Right ventricle myocardium superior (tissue), 1 donor: Measurements from ENCODE around the gene HDHD2. TPM values are rescaled to one million over a fixed set of nuclear protein-coding genes. Genes with fewer than 3 reads are reported as not detected.
"Not testable (repeated sequence)": the region's sequence is repeated elsewhere in the genome, so short reads cannot be mapped to it uniquely, and the experiment has no call there.

Source experiments
- ATAC-seq: fragments of 200-7000 bp; cut with Tn5 transposase; one replicate; pipeline ENCODE4 v1.9.1; 2020; ENCODE audit warnings: mild to moderate bottlenecking; ENCODE audit not compliant: poor library complexity
- DNase-seq: peaks from one replicate; pipeline ENCODE4 v3.0.0-alpha.2; 2020
- intact Hi-C: fragments of 100-400 bp; cut with DNase I; formaldehyde crosslinking; loops from one replicate; pipeline ENCODE4 v1.11.2; 2022
- long read RNA-seq: library from polyadenylated mRNA; unstranded; transcript quantifications from one replicate; pipeline ENCODE4 v2.0.0, GENCODE V29; 2021
- total RNA-seq: library from RNA; stranded (reverse); fragmentation: NEBNext Ultra II Directional; extraction: Animal tissue kit (Norgen Biotek cat#: 25700); gene quantifications from one replicate; pipeline ENCODE4 v1.2.1, GENCODE V29; 2021
- donor health status: DM: no; HTN: yes; CAD: no; lungs with severe emphysema.

The HDHD2 gene
- total RNA-seq, result 30.7 TPM
- long read RNA-seq, transcript HDHD2-205 (7 exons, 2,224 nt), result minor isoform, 5 of 100 reads
- long read RNA-seq, transcript HDHD2-201 (7 exons, 2,212 nt), result major isoform, 82 of 100 reads
- long read RNA-seq, partial matches to known transcripts, result 1 of 100 reads
- long read RNA-seq, other reads (novel, unspliced or antisense), result 12 of 100 reads

GRCh38 chr18:47150029-47150823 lies at the start of gene HDHD2:
HDHD2 (minus strand) TSS chr18:47150500; CDS start chr18:47136439, 14,061 bp downstream.
- DNase-seq (peak; percentile 92), ATAC-seq (peak; percentile 98)
- intact Hi-C loops, result no loop called here

- ATAC-seq, intact Hi-C loops, DNase-seq: not testable (repeated sequence)
Observed at GRCh38 chr18:47195961-47196360, 45.7 kb upstream of the HDHD2 start.

GRCh38 chr18:47191961-47192360 lies 41.7 kb upstream of the HDHD2 start:
- intact Hi-C loops, result no loop called here
- DNase-seq, result no peak
- ATAC-seq, result no peak

- intact Hi-C loops, result no loop called here
- DNase-seq, result no peak
- ATAC-seq, result no peak
Observed at GRCh38 chr18:47187721-47188120, 37.4 kb upstream of the HDHD2 start.

- DNase-seq, result no peak
- no peak for ATAC-seq
- intact Hi-C loops, result no loop called here
Observed at GRCh38 chr18:47184419-47185050, 34.2 kb upstream of the HDHD2 start.

GRCh38 chr18:47182156-47182555 lies 31.9 kb upstream of the HDHD2 start:
- ATAC-seq, intact Hi-C loops, DNase-seq: not testable (repeated sequence)

GRCh38 chr18:47180765-47181164 lies 30.5 kb upstream of the HDHD2 start:
- DNase-seq (no peak), ATAC-seq (no peak)
- intact Hi-C loops, result no loop called here

GRCh38 chr18:47179520-47179919 lies 29.2 kb upstream of the HDHD2 start:
- DNase-seq, result no peak
- intact Hi-C loops, result no loop called here
- ATAC-seq, result no peak

GRCh38 chr18:47175898-47176575 lies 25.7 kb upstream of the HDHD2 start, which contains the start of gene IER3IP1:
IER3IP1 (minus strand) TSS chr18:47176364; CDS start chr18:47176277, 87 bp downstream.
- ATAC-seq, result peak; percentile 99
- DNase-seq, result peak; percentile 94
- intact Hi-C loops, result no loop called here

- ATAC-seq (peak; percentile 19), DNase-seq (peak; percentile 44)
- intact Hi-C loops, result no loop called here
Observed at GRCh38 chr18:47175283-47175897, 25.1 kb upstream of the HDHD2 start.

- no peak for ATAC-seq
Observed at GRCh38 chr18:47174545-47175116, 24.3 kb upstream of the HDHD2 start.

GRCh38 chr18:47172476-47172875 lies 22.2 kb upstream of the HDHD2 start:
- DNase-seq (no peak), ATAC-seq (no peak)
- intact Hi-C loops, result no loop called here

More at GRCh38 chr18:47174545-47175116, 24.3 kb upstream of the HDHD2 start:
- intact Hi-C loops, result no loop called here
- no peak for DNase-seq

GRCh38 chr18:47168913-47169312 lies 18.6 kb upstream of the HDHD2 start:
- DNase-seq (no peak), ATAC-seq (no peak)
- intact Hi-C loops, result no loop called here

GRCh38 chr18:47168509-47168908 lies 18.2 kb upstream of the HDHD2 start:
- ATAC-seq (no peak), DNase-seq (no peak)
- intact Hi-C loops, result no loop called here

- no peak for ATAC-seq
- intact Hi-C loops, result no loop called here
- DNase-seq, result no peak
Observed at GRCh38 chr18:47166294-47166693, 16.0 kb upstream of the HDHD2 start.

- intact Hi-C loops, result no loop called here
- DNase-seq (no peak), ATAC-seq (no peak)
Observed at GRCh38 chr18:47163241-47163640, 12.9 kb upstream of the HDHD2 start.

GRCh38 chr18:47160256-47160655 lies 10.0 kb upstream of the HDHD2 start:
- DNase-seq, result no peak
- intact Hi-C loops, result no loop called here
- no peak for ATAC-seq

GRCh38 chr18:47158404-47158803 lies 8.1 kb upstream of the HDHD2 start:
- DNase-seq, intact Hi-C loops: not testable (repeated sequence)

More at GRCh38 chr18:47158404-47158803, 8.1 kb upstream of the HDHD2 start:
- not testable (repeated sequence) for ATAC-seq
